HFFc6 (cell line): Measurements from ENCODE around the gene TRPM4. TPM values are rescaled to one million over a fixed set of nuclear protein-coding genes. Genes with fewer than 3 reads are reported as not detected.
"Not testable (repeated sequence)": the region's sequence is repeated elsewhere in the genome, so short reads cannot be mapped to it uniquely, and the experiment has no call there.

Source experiments
- DNase-seq: peaks from one replicate; pipeline ENCODE4 v3.0.0-alpha.2; 2018
- H3K27ac Mint-ChIP-seq: 2 replicates; pipeline ENCODE4 v1.8.0; 2020; ENCODE audit warnings: mild to moderate bottlenecking, mixed read lengths
- H3K27me3 Mint-ChIP-seq: 2 replicates; pipeline ENCODE4 v1.8.0; 2021; ENCODE audit warnings: mild to moderate bottlenecking, moderate library complexity, mixed read lengths; ENCODE audit not compliant: insufficient read depth
- H3K36me3 Mint-ChIP-seq: 2 replicates; pipeline ENCODE4 v1.8.0; 2021; ENCODE audit warnings: low read depth, mixed read lengths
- H3K4me1 Mint-ChIP-seq: 2 replicates; pipeline ENCODE4 v1.8.0; 2020; ENCODE audit warnings: low read depth, mixed read lengths
- H3K4me3 Mint-ChIP-seq: 2 replicates; pipeline ENCODE4 v1.8.0; 2020; ENCODE audit warnings: mild to moderate bottlenecking, moderate library complexity, mixed read lengths
- H3K9me3 Mint-ChIP-seq: 2 replicates; pipeline ENCODE4 v1.8.0; 2020; ENCODE audit warnings: mild to moderate bottlenecking, mixed read lengths
- total RNA-seq, 6 experiments: library from RNA; stranded (reverse); fragmentation: NEBNext Ultra II Directional; extraction: Animal tissue kit (Norgen Biotek cat#: 25700); gene quantifications; 2 replicates in 1 of 6; 3 replicates in 5 of 6; pipeline ENCODE4 v1.2.3, GENCODE V29; 2021
- TF ChIP-seq, protein P1 (sequence below): fragments of 200-600 bp; sonication (generic); IDR thresholded peaks from 2 replicates; pipeline ENCODE4 v1.5.0; 2021; ENCODE audit warnings: antibody characterized with exemption, mild to moderate bottlenecking

Gene TRPM4
- total RNA-seq, 6 experiments from 2014 or later = 25.5 to 32.5 (median 30.5) TPM

GRCh38 chr19:49194408-49194807, 36.8 kb downstream of the TRPM4 start:
- Mint-ChIP-seq H3K4me3 (no peak overlapping the region), H3K27me3 (no peaks in the 10 kb centered on the region), H3K36me3 (peaks cover 26% of the 10 kb centered on the region), H3K4me1 (peaks cover 20% of the 10 kb centered on the region), H3K9me3 (no peaks in the 10 kb centered on the region), H3K27ac (no peak overlapping the region)
- no peak for DNase-seq
- TF ChIP-seq, protein P1, sequence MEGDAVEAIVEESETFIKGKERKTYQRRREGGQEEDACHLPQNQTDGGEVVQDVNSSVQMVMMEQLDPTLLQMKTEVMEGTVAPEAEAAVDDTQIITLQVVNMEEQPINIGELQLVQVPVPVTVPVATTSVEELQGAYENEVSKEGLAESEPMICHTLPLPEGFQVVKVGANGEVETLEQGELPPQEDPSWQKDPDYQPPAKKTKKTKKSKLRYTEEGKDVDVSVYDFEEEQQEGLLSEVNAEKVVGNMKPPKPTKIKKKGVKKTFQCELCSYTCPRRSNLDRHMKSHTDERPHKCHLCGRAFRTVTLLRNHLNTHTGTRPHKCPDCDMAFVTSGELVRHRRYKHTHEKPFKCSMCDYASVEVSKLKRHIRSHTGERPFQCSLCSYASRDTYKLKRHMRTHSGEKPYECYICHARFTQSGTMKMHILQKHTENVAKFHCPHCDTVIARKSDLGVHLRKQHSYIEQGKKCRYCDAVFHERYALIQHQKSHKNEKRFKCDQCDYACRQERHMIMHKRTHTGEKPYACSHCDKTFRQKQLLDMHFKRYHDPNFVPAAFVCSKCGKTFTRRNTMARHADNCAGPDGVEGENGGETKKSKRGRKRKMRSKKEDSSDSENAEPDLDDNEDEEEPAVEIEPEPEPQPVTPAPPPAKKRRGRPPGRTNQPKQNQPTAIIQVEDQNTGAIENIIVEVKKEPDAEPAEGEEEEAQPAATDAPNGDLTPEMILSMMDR = no peak

GRCh38 chr19:49196527-49197240, 39.1 kb downstream of the TRPM4 start:
- no peak overlapping the region for H3K4me3 Mint-ChIP-seq
- H3K36me3 Mint-ChIP-seq = peaks cover 27% of the 10 kb centered on the region
- H3K4me1 Mint-ChIP-seq = peaks cover 22% of the 10 kb centered on the region
- no peaks in the 10 kb centered on the region for H3K9me3 Mint-ChIP-seq
- peaks cover 3% of the 10 kb centered on the region; the same call in 1 of the 2 replicates for H3K27me3 Mint-ChIP-seq
- H3K27ac Mint-ChIP-seq = no peak overlapping the region; the same call in 1 of the 2 replicates
- TF ChIP-seq, protein P1 = no peak
- no peak for DNase-seq

GRCh38 chr19:49200238-49200862, 42.8 kb downstream of the TRPM4 start:
- Mint-ChIP-seq H3K27ac (no peak overlapping the region), H3K9me3 (no peaks in the 10 kb centered on the region), H3K4me3 (no peak overlapping the region), H3K4me1 (peaks cover 34% of the 10 kb centered on the region), H3K27me3 (peaks cover 3% of the 10 kb centered on the region; the same call in 1 of the 2 replicates), H3K36me3 (peaks cover 34% of the 10 kb centered on the region)
- no peak for DNase-seq
- TF ChIP-seq, protein P1 = no peak

GRCh38 chr19:49201042-49201441, 43.5 kb downstream of the TRPM4 start:
- H3K36me3 Mint-ChIP-seq = peaks cover 34% of the 10 kb centered on the region
- no peak overlapping the region for H3K27ac Mint-ChIP-seq
- H3K27me3 Mint-ChIP-seq = peaks cover 3% of the 10 kb centered on the region; the same call in 1 of the 2 replicates
- peaks cover 34% of the 10 kb centered on the region for H3K4me1 Mint-ChIP-seq
- no peaks in the 10 kb centered on the region for H3K9me3 Mint-ChIP-seq
- no peak overlapping the region for H3K4me3 Mint-ChIP-seq
- TF ChIP-seq, protein P1 = no peak
- no peak for DNase-seq

DNA sequence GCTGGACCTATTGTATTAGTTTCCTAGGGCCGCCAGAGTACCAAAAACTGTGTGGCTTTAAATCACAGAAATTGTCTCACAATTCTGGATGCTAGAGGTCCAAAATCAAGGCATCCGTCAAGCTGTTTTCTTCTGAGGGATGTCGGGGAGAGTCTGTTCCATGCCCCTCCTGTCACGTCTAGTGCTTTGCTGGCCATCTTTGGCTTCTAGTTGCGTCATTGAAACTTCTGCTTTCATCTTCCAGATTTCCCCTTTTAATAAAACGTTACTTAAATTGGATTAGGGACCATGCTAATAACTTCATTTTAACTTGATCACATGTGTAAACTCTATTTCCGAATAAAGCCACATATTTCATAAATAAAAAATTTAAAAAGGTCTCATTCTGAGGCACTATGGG, 47.5 kb downstream of the TRPM4 start:
- peaks cover 34% of the 10 kb centered on the region for H3K36me3 Mint-ChIP-seq
- no peaks in the 10 kb centered on the region for H3K27me3 Mint-ChIP-seq
- H3K27ac Mint-ChIP-seq = no peak overlapping the region; the same call in 1 of the 2 replicates
- peaks cover 22% of the 10 kb centered on the region for H3K4me1 Mint-ChIP-seq
- no peaks in the 10 kb centered on the region for H3K9me3 Mint-ChIP-seq
- TF ChIP-seq, protein P1 = no peak
- DNase-seq = no peak
- H3K4me3 Mint-ChIP-seq = no peak overlapping the region

GRCh38 chr19:49209502-49209901, 51.9 kb downstream of the TRPM4 start:
- H3K27ac Mint-ChIP-seq = not testable (repeated sequence)
- peaks cover 17% of the 10 kb centered on the region for H3K36me3 Mint-ChIP-seq

More at GRCh38 chr19:49209502-49209901, 51.9 kb downstream of the TRPM4 start:
- not testable (repeated sequence) for H3K27me3 Mint-ChIP-seq, H3K9me3 Mint-ChIP-seq, H3K4me1 Mint-ChIP-seq, DNase-seq, H3K4me3 Mint-ChIP-seq
